Left cardiac atrium (tissue), 4 donors: ENCODE data around the gene TRAK1. TPM values are rescaled to one million over a fixed set of nuclear protein-coding genes. Genes with fewer than 3 reads are reported as not detected.
"Not testable (repeated sequence)": the region's sequence is repeated elsewhere in the genome, so short reads cannot be mapped to it uniquely, and the experiment has no call there.

Experiments used
- ATAC-seq, 2 donors: fragments of 200-7000 bp; cut with Tn5 transposase; one replicate each; pipeline ENCODE4 v1.9.1; 2020; ENCODE audit warnings: mild to moderate bottlenecking in 2 of 2, moderate library complexity in 2 of 2
- DNase-seq: peaks from one replicate; pipeline ENCODE4 v3.0.0-alpha.2; 2020
- intact Hi-C, 2 donors: fragments of 100-400 bp; cut with DNase I; formaldehyde crosslinking; loops; one replicate each; pipeline versions ENCODE4 v1.14.1 to v1.15.1; 2022 to 2023
- long read RNA-seq: library from polyadenylated mRNA; unstranded; transcript quantifications from one replicate; pipeline ENCODE4 v2.0.0, GENCODE V29; 2021
- total RNA-seq, 2 donors: library from RNA; stranded (reverse); fragmentation: NEBNext Ultra II Directional; extraction: Animal tissue kit (Norgen Biotek cat#: 25700); gene quantifications; one replicate each; pipeline ENCODE4 v1.2.1, GENCODE V29; 2021
- donor health status: DM: no; HTN: yes; CAD: no.
- donor health status: DM: no; HTN: yes; CAD: no; lungs with severe emphysema.
- donor health status: DM: yes; HTN: yes; CAD: no.
- donor health status: Dilated cardiomyopathy.

The TRAK1 gene
- total RNA-seq: 100 to 1,000 TPM; 197 to 211 TPM
- long read RNA-seq, partial matches to known transcripts: 135 of 145 reads
- long read RNA-seq, other reads (novel, unspliced or antisense): 9 of 145 reads

GRCh38 chr3:42090973-42091731 is at the start of gene TRAK1:
Gene TRAK1 (plus strand): TSS chr3:42091357. CDS start chr3:42091470, 113 bp downstream.
- intact Hi-C loops: loop anchor here in 1 of 2 donors (10.0 kb wide), 1 partner anchor 196 kb away; no protein-coding TSS in a partner anchor
- peak; percentile 78 to 84 for ATAC-seq
- DNase-seq: peak; percentile 53

GRCh38 chr3:42042747-42043098 is 48.4 kb upstream of the TRAK1 start:
- intact Hi-C loops: no loop called here
- ATAC-seq (peak in 1 of 2 donors; percentile 40), DNase-seq (no peak)

GRCh38 chr3:42043099-42043813 is 47.9 kb upstream of the TRAK1 start:
- peak; percentile 76 to 87 for ATAC-seq
- intact Hi-C loops: no loop called here
- DNase-seq: peak; percentile 72

- intact Hi-C loops: no loop called here
These were observed 45.4 kb upstream of the TRAK1 start for GRCh38 chr3:42045708-42046243.

GRCh38 chr3:42048526-42048925 is 42.6 kb upstream of the TRAK1 start:
- ATAC-seq: not testable (repeated sequence)

More at GRCh38 chr3:42045708-42046243, 45.4 kb upstream of the TRAK1 start:
- ATAC-seq: no peak
- DNase-seq: no peak

GRCh38 chr3:42050126-42050525 is 41.0 kb upstream of the TRAK1 start:
- DNase-seq (no peak), ATAC-seq (no peak)
- intact Hi-C loops: no loop called here

More at GRCh38 chr3:42048526-42048925, 42.6 kb upstream of the TRAK1 start:
- DNase-seq, intact Hi-C loops: not testable (repeated sequence)

GRCh38 chr3:42051384-42052131 is 39.6 kb upstream of the TRAK1 start:
- DNase-seq (no peak), ATAC-seq (peak; percentile 15 to 56)
- intact Hi-C loops: no loop called here

GRCh38 chr3:42052132-42052483 is 39.0 kb upstream of the TRAK1 start:
- no peak for DNase-seq
- intact Hi-C loops: no loop called here
- peak; percentile 4 to 22 for ATAC-seq

- ATAC-seq: peak; percentile 42 to 80
- intact Hi-C loops: no loop called here
- DNase-seq: no peak
These were observed 38.4 kb upstream of the TRAK1 start for GRCh38 chr3:42052484-42053351.

- peak; percentile 72 to 78 for ATAC-seq
- intact Hi-C loops: no loop called here
- DNase-seq: no peak
These were observed 37.7 kb upstream of the TRAK1 start for GRCh38 chr3:42053476-42053875.

- DNase-seq: no peak
- intact Hi-C loops: no loop called here
- ATAC-seq: no peak
These were observed 35.9 kb upstream of the TRAK1 start for GRCh38 chr3:42055291-42055690.

- no peak for DNase-seq
- no peak for ATAC-seq
- intact Hi-C loops: no loop called here
These were observed 34.3 kb upstream of the TRAK1 start for GRCh38 chr3:42056840-42057239.

- intact Hi-C loops: no loop called here
- no peak for DNase-seq
- ATAC-seq: no peak
These were observed 33.5 kb upstream of the TRAK1 start for GRCh38 chr3:42057561-42058211.

GRCh38 chr3:42061025-42061712 is 30.0 kb upstream of the TRAK1 start:
- ATAC-seq: peak; percentile 52 to 62
- intact Hi-C loops: loop anchor here in 1 of 2 donors (5.0 kb wide), 1 partner anchor 44 kb away; no protein-coding TSS in a partner anchor

GRCh38 chr3:42061713-42062380 is 29.3 kb upstream of the TRAK1 start:
- intact Hi-C loops: loop anchor here in 1 of 2 donors (5.0 kb wide), 1 partner anchor 45 kb away; no protein-coding TSS in a partner anchor
- DNase-seq (peak; percentile 87), ATAC-seq (peak; percentile 90 to 94)

More at GRCh38 chr3:42061025-42061712, 30.0 kb upstream of the TRAK1 start:
- DNase-seq: peak; percentile 44

GRCh38 chr3:42062464-42062863 is 28.7 kb upstream of the TRAK1 start:
- no peak for ATAC-seq
- no peak for DNase-seq
- intact Hi-C loops: loop anchor here in 1 of 2 donors (5.0 kb wide), 1 partner anchor 45 kb away; no protein-coding TSS in a partner anchor
